Skeletal muscle cell (primary cell): Measurements from ENCODE around the gene BRD3OS.

ENCODE experiments used
- DNase-seq: peaks from one replicate; pipeline ENCODE4 v3.0.0-alpha.2; 2010; ENCODE audit warnings: low read depth
- H3K4me3 ChIP-seq: 2 replicates; pipeline ENCODE4 v1.5.1; 2011; ENCODE audit warnings: low read depth, mild to moderate bottlenecking, control low read depth, low read length, moderate library complexity

BRD3OS gene, protein sequence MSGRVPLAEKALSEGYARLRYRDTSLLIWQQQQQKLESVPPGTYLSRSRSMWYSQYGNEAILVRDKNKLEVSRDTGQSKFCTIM

GRCh38 chr9:134024828-134025605 is at the start of gene BRD3OS:
Gene BRD3OS, plus strand, starts transcription at chr9:134025481. Its CDS starts 1,267 bp downstream, at chr9:134026748.
- peak; percentile 99 for DNase-seq
- peak within 1 kb of the TSS; percentile 67 for H3K4me3 ChIP-seq

GRCh38 chr9:133975511-133975910 is 49.8 kb upstream of the BRD3OS start:
- H3K4me3 ChIP-seq: no peak overlapping the region
- no peak for DNase-seq

DNA sequence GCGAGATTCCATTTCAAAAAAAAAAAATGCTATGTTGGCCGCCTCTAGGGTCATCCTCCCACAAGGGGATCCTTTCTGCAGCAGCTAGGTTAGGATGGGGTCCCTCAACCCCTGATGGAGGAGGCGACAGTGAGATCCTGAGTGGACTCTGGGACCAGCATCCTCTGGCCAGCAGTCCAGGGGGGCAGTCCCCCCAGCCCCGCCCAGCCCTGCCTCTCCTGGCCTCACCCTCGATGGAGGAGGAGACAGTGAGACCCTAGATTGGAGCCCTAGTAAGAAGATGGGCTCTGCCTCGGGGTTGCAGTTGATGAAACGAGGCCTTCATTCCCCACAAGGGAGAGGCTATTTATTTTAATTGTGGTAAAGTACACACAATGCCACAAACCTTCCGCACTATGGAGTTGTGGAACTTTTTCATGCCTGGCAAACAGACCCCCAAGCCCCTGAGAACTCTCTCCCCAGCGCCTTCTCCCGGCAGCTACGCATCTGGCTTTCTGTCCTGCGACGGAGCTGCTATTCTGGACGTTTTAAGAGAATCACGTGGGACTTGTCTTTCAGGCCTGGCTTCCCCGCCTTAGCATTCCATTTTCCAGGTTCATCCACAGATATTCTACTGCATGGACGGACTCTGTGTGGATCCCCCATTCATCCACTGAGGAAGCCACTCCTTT is 49.0 kb upstream of the BRD3OS start:
- DNase-seq: no peak
- H3K4me3 ChIP-seq: no peak overlapping the region

GRCh38 chr9:133976887-133977286 is 48.4 kb upstream of the BRD3OS start:
- no peak for DNase-seq
- no peak overlapping the region for H3K4me3 ChIP-seq

DNA sequence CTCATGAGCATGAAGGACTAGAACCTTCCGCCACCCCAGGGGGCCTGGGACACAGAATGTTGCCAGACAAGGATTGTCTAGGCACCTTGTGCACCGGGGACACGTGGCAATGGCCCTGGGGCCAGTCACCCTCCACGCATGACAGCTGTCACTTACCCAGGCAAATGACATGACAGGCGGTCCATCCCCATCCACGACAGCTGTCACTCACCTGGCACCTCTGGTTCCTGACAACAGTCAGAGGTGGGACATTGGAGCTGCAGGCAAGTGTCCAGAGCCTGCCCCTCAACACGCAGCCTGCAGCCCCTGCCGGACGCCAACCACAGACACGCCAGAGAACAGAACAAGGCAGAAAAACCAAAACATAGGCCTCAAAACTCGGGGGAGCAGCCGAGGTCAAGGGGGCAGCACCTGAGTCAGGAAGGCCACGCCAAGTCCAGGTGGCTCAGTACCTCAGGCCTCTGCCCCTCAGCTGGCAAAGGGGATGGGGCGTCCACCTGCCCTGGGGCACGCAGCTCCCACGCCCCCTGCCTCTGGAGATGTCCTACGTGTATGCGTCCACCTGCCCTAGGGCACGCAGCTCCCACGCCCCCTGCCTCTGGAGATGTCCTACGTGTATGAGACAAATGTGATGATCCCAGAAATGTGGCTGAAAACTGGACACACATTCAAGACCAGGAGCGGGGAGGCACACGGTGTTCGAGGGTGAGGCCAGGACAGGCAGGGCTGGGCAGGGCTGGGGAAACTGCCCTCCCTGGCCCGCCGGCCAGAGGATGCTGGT is 47.7 kb upstream of the BRD3OS start:
- no peak overlapping the region for H3K4me3 ChIP-seq
- no peak for DNase-seq

- DNase-seq: no peak
- H3K4me3 ChIP-seq: no peak overlapping the region
These were observed 46.9 kb upstream of the BRD3OS start for GRCh38 chr9:133978226-133978898.

GRCh38 chr9:133978899-133979272 is 46.4 kb upstream of the BRD3OS start:
- no peak for DNase-seq
- no peak overlapping the region for H3K4me3 ChIP-seq

DNA sequence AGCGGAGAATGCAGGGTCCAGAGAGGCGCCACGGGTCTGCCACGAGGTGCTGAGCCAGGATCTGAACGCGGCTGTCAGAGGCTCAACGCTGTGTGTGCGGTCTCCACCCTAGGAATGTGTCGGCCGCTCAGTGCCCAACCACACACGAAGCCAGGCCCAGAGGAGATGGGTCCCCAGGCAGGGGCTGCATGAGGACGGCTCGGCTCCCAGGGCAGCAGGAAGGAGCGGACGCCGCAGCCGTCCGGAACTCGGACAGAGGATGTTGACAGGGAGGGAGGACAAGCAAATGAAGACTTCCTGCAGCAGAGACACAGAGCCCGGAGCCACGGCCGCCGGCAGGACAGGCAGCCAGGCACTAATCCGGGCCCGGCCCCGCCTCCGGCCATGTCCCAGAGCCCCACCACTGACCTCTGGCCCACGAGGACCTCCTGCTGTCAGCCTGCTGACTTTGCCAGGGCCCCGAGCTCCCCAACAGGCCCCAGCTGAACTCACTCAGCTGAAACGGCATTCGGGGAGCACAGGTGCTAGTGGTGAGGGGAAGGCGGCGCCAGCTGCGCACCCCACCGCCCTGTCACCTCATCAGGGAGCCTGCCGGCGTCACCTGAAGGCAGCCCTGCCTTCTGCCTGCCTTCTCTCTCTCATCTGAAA is 45.9 kb upstream of the BRD3OS start:
- DNase-seq: no peak

DNA sequence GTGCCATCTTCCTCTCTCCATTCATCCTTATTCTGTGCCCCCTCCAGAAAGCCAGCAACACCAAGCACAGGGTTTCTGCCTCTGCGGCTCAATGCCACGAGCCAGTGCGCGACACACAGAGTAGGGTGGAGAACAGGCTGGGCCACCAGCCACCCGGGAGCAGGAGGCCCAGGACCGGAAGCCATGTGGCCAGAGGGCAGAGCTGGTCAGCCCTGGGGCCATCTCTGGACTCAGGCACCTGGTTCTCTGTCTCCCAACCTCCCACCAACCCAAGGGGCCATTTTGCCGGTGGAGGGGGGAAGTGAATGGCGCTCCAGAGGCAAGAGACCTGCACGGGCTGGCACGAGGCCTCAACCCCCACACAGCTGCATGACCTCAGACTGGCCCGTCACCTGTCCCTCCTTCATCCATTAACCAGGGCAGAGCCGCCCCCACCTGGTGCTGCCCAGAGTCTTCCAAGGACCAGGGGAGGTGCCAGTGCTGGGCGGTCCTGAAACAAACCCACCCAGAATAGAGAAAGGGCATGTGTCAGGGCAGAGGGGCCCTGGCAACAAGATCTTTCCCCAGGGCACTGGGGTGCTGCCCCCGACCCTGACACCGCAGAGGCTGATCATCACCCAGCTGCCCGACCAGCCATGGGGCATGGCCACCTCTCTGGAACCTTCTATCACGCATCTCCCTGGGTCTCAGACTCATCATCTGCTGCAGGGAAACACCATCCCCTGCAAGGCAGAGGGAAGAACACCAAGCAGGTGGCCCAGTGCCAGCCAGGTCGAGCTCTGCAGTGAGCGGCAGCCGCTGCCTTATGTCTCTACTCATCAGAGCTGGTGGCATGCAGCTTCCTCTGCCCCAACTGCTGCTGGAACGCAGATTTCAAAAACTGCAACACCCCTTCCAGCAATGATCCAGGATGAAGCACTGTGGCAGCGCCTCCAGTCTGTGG is 45.1 kb upstream of the BRD3OS start:
- no peak for DNase-seq
- no peak overlapping the region for H3K4me3 ChIP-seq

More for the DNA sequence above, 45.9 kb upstream of the BRD3OS start:
- no peak overlapping the region for H3K4me3 ChIP-seq

- no peak for DNase-seq
- no peak overlapping the region for H3K4me3 ChIP-seq
These were observed 44.3 kb upstream of the BRD3OS start for GRCh38 chr9:133980864-133981588.

GRCh38 chr9:133981589-133981957 is 43.7 kb upstream of the BRD3OS start:
- no peak for DNase-seq
- H3K4me3 ChIP-seq: no peak overlapping the region

DNA sequence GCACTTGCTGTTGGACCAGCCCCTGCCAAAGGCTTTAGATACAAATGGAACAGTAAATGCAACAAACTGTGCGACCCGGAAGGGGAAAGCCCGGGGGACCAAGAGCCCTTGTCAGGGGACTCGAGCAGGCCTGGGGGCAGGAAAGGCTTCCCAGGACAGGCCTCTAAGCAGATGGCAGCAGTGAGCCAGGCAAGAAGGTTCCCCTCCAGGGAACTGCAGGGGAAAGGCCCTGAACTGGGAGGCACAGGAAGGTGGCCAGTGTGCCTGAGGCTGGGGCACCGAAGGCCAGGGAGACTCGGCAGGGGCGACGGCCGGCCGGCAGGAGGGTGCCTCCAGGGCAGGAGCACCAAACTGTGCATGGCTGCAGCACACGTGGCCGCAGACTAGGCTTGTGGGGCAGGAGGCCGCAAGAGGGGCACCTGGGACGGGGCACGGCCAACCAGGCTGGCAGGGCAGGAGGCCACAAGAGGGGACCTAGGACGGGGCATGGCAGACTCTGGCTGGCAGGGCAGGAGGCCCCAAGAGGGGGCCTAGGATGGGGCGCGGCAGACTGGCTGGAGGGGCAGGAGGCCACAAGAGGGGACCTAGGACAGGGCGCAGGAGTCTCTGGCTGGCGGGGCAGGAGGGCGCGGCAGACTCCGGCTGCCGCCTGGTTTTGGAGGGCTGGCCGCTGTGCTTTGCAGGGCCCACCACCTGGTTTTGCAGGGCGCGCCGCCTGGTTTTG is 43.2 kb upstream of the BRD3OS start:
- DNase-seq: no peak
- no peak overlapping the region for H3K4me3 ChIP-seq

GRCh38 chr9:133982971-133983720 is 42.1 kb upstream of the BRD3OS start:
- no peak overlapping the region for H3K4me3 ChIP-seq
- DNase-seq: no peak

DNA sequence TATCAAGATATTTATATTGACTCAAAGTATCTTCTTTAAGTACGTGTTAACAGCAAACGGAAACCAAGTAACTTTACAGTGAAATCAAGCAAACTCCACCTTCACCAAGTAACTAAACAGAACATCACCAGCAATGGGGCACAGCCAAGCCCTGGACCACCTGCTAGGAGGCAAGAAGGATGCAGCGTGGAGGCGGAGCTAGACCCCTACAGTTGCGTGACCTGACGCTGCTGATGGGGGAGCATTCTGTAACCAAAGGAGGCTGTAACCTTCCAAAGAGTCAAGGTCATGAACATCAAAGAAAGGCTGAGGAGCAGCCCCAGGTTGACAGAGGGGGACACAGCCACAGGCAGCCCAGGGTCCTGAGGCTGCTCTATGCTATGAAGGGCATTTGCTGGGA is 39.2 kb upstream of the BRD3OS start:
- no peak overlapping the region for H3K4me3 ChIP-seq
- DNase-seq: no peak

DNA sequence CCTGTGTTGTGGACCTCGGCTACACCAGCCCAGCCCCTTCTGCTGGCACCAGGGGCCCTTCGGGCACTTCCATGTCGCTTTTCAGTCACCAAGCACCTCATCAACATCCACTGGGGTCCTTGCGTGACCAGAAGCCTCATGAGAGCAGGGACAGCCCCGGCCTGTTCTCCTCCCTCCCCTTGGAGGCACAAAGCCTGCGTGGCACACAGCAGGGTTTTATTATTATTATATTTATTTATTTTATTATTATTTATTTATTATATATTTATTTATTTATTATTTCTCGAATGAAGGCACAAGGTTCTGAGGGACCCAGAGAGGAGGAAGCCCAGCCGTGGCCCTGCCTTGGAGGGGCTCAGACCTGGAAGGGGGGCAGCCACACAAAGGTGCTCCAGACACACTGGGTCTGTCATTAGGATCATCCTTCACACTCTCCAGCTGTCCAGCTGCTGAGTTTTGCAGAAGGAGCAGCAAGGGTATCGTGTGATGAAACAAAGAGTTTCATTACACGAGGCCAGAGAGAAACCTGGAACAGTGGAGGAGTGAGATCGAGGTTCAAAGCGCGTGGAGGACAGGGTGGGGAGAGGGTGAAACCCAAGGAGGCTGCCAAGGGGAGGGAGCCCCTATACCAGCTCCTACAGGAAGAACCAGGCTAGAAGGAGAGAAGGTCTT is 38.4 kb upstream of the BRD3OS start:
- DNase-seq: no peak
- H3K4me3 ChIP-seq: no peak overlapping the region

- no peak overlapping the region for H3K4me3 ChIP-seq
- DNase-seq: no peak
These were observed 37.9 kb upstream of the BRD3OS start for GRCh38 chr9:133987446-133987788.
